ENCODE measurements around the gene C11orf97. TPM values are rescaled to one million over a fixed set of nuclear protein-coding genes. Genes with fewer than 3 reads are reported as not detected.
"Not testable (repeated sequence)": the region's sequence is repeated elsewhere in the genome, so short reads cannot be mapped to it uniquely, and the experiment has no call there.

Gene C11orf97
- total RNA-seq, 1 donor from 2014 or later, result not detected

GRCh38 chr11:94504689-94505293 is 7.5 kb upstream of the C11orf97 start:
- no peak overlapping the region for H3K27ac ChIP-seq
- ATAC-seq, result peak; percentile 58
- no peaks in the 10 kb centered on the region for H3K27me3 ChIP-seq
- no peaks in the 10 kb centered on the region for H3K4me1 ChIP-seq
- no peak overlapping the region for H3K4me3 ChIP-seq
- intact Hi-C loops (cut with DNase I), result no loop called here
- H3K9me3 ChIP-seq, result no peaks in the 10 kb centered on the region
- no peak for DNase-seq
- H3K36me3 ChIP-seq, result peaks cover 15% of the 10 kb centered on the region
- TF ChIP-seq CTCF (IDR thresholded peaks at IDR 0.05), result peak; percentile 84

GRCh38 chr11:94506513-94506912 is 5.7 kb upstream of the C11orf97 start:
- H3K27ac ChIP-seq; intact Hi-C loops (cut with DNase I); ATAC-seq; H3K4me3 ChIP-seq; DNase-seq; H3K9me3 ChIP-seq; H3K36me3 ChIP-seq; H3K27me3 ChIP-seq; H3K4me1 ChIP-seq: not testable (repeated sequence)

GRCh38 chr11:94507485-94507884 is 4.8 kb upstream of the C11orf97 start:
- intact Hi-C loops (cut with DNase I), result no loop called here
- Histone ChIP-seq H3K9me3 (no peaks in the 10 kb centered on the region), H3K27me3 (no peaks in the 10 kb centered on the region), H3K27ac (no peak overlapping the region), H3K4me3 (no peak overlapping the region), H3K4me1 (peaks cover 5% of the 10 kb centered on the region), H3K36me3 (no peaks in the 10 kb centered on the region)
- no peak for TF ChIP-seq CTCF (IDR thresholded peaks at IDR 0.05)
- ATAC-seq (no peak), DNase-seq (no peak)

- H3K27ac ChIP-seq, result no peak overlapping the region
- H3K4me3 ChIP-seq, result no peak overlapping the region
- intact Hi-C loops (cut with DNase I), result no loop called here
- no peak for TF ChIP-seq CTCF (IDR thresholded peaks at IDR 0.05)
- ATAC-seq, result peak; percentile 32
- H3K36me3 ChIP-seq, result no peaks in the 10 kb centered on the region
- H3K4me1 ChIP-seq, result peaks cover 5% of the 10 kb centered on the region
- no peaks in the 10 kb centered on the region for H3K9me3 ChIP-seq
- no peak for DNase-seq
- no peaks in the 10 kb centered on the region for H3K27me3 ChIP-seq
Observed at GRCh38 chr11:94513091-94513490, 830 bp downstream of the C11orf97 start.

- Histone ChIP-seq H3K4me3 (no peak overlapping the region), H3K4me1 (peaks cover 5% of the 10 kb centered on the region), H3K27me3 (no peaks in the 10 kb centered on the region), H3K27ac (no peak overlapping the region), H3K9me3 (no peaks in the 10 kb centered on the region), H3K36me3 (no peaks in the 10 kb centered on the region)
- TF ChIP-seq CTCF (IDR thresholded peaks at IDR 0.05), result no peak
- intact Hi-C loops (cut with DNase I), result no loop called here
- ATAC-seq, result no peak
- no peak for DNase-seq
Observed at GRCh38 chr11:94515398-94515797, 3.1 kb downstream of the C11orf97 start.

- Histone ChIP-seq H3K27me3 (no peaks in the 10 kb centered on the region), H3K36me3 (no peaks in the 10 kb centered on the region), H3K27ac (no peak overlapping the region), H3K4me3 (no peak overlapping the region), H3K4me1 (peaks cover 5% of the 10 kb centered on the region), H3K9me3 (no peaks in the 10 kb centered on the region)
- intact Hi-C loops (cut with DNase I), result no loop called here
- no peak for TF ChIP-seq CTCF (IDR thresholded peaks at IDR 0.05)
- DNase-seq (no peak), ATAC-seq (no peak)
Observed at GRCh38 chr11:94516725-94517124, 4.5 kb downstream of the C11orf97 start.

Measured in upper lobe of right lung (tissue), 1 donor.